ENCODE measurements around the gene HSPA12A. TPM values are rescaled to one million over a fixed set of nuclear protein-coding genes. Genes with fewer than 3 reads are reported as not detected.

The HSPA12A gene
- total RNA-seq, 1 donor from 2014 or later = 13.7 TPM

GRCh38 chr10:116779076-116779687 is 36.8 kb upstream of the HSPA12A start:
- no peaks in the 10 kb centered on the region for H3K36me3 ChIP-seq (ENCODE audit: control insufficient read depth, insufficient read depth, low read length)
- no peak for DNase-seq (ENCODE audit: low read depth)
- no peak for TF ChIP-seq CTCF (IDR thresholded peaks at IDR 0.05; ENCODE audit: insufficient read depth, low read length, poor library complexity, severe bottlenecking)
- no peaks in the 10 kb centered on the region for H3K27me3 ChIP-seq (ENCODE audit: control insufficient read depth, insufficient read depth, low read length)
- H3K4me3 ChIP-seq (ENCODE audit: low read depth, low read length) = no peak overlapping the region

GRCh38 chr10:116777006-116777405 is 34.6 kb upstream of the HSPA12A start:
- no peak for TF ChIP-seq CTCF (IDR thresholded peaks at IDR 0.05; ENCODE audit: insufficient read depth, low read length, poor library complexity, severe bottlenecking)
- DNase-seq (ENCODE audit: low read depth) = no peak
- H3K27me3 ChIP-seq (ENCODE audit: control insufficient read depth, insufficient read depth, low read length) = no peaks in the 10 kb centered on the region
- H3K36me3 ChIP-seq (ENCODE audit: control insufficient read depth, insufficient read depth, low read length) = no peaks in the 10 kb centered on the region
- no peak overlapping the region for H3K4me3 ChIP-seq (ENCODE audit: low read depth, low read length)

- Histone ChIP-seq H3K27me3 (ENCODE audit: control insufficient read depth, insufficient read depth, low read length) (no peaks in the 10 kb centered on the region), H3K36me3 (ENCODE audit: control insufficient read depth, insufficient read depth, low read length) (no peaks in the 10 kb centered on the region), H3K4me3 (ENCODE audit: low read depth, low read length) (no peak overlapping the region)
- no peak for TF ChIP-seq CTCF (IDR thresholded peaks at IDR 0.05; ENCODE audit: insufficient read depth, low read length, poor library complexity, severe bottlenecking)
- DNase-seq (ENCODE audit: low read depth) = no peak
Observed at GRCh38 chr10:116775488-116776400, 33.4 kb upstream of the HSPA12A start.

- H3K27me3 ChIP-seq (ENCODE audit: control insufficient read depth, insufficient read depth, low read length) = no peaks in the 10 kb centered on the region
- H3K4me3 ChIP-seq (ENCODE audit: low read depth, low read length) = no peak overlapping the region
- DNase-seq (ENCODE audit: low read depth) = no peak
- no peak for TF ChIP-seq CTCF (IDR thresholded peaks at IDR 0.05; ENCODE audit: insufficient read depth, low read length, poor library complexity, severe bottlenecking)
- no peaks in the 10 kb centered on the region for H3K36me3 ChIP-seq (ENCODE audit: control insufficient read depth, insufficient read depth, low read length)
Observed at GRCh38 chr10:116774728-116775151, 32.4 kb upstream of the HSPA12A start.

- no peak for TF ChIP-seq CTCF (IDR thresholded peaks at IDR 0.05; ENCODE audit: insufficient read depth, low read length, poor library complexity, severe bottlenecking)
- no peak for DNase-seq (ENCODE audit: low read depth)
- H3K36me3 ChIP-seq (ENCODE audit: control insufficient read depth, insufficient read depth, low read length) = no peaks in the 10 kb centered on the region
- no peaks in the 10 kb centered on the region for H3K27me3 ChIP-seq (ENCODE audit: control insufficient read depth, insufficient read depth, low read length)
- no peak overlapping the region for H3K4me3 ChIP-seq (ENCODE audit: low read depth, low read length)
Observed at GRCh38 chr10:116772909-116773705, 30.7 kb upstream of the HSPA12A start.

Data from kidney epithelial cell (primary cell).